HL-60 (cell line): ENCODE measurements around the gene TMEM245.

Experiments used
- DNase-seq, 2 experiments: peaks; one replicate each; pipeline ENCODE4 v3.0.0-alpha.2; 2010 to 2020; ENCODE audit warnings: low read depth in 1 of 2, low spot score in 1 of 2
- H3K27ac ChIP-seq: fragments of 250-450 bp; sonication (Bioruptor Pico); replicated peaks from 2 replicates; pipeline ENCODE4 v1.5.1; 2020; ENCODE audit warnings: mild to moderate bottlenecking, moderate library complexity
- H3K27me3 ChIP-seq: fragments of 250-450 bp; sonication (Bioruptor Pico); 2 replicates; pipeline ENCODE4 v1.5.1; 2021; ENCODE audit warnings: mild to moderate bottlenecking, moderate library complexity; ENCODE audit not compliant: insufficient read depth, poor library complexity, severe bottlenecking
- H3K4me3 ChIP-seq: replicated peaks from 2 replicates; pipeline ENCODE4 v1.5.1; 2011; ENCODE audit warnings: mild to moderate bottlenecking, control low read depth, low read length; ENCODE audit not compliant: insufficient read depth
- GABPA ChIP-seq: IDR thresholded peaks from 2 replicates; pipeline ENCODE4 v1.6.1; 2012; ENCODE audit warnings: low read depth
- POLR2AphosphoS5 ChIP-seq: IDR thresholded peaks from 2 replicates; pipeline ENCODE4 v1.6.1; 2012; ENCODE audit warnings: low read depth
- REST ChIP-seq: IDR thresholded peaks from 2 replicates; pipeline ENCODE4 v1.6.1; 2012; ENCODE audit warnings: low read depth; ENCODE audit not compliant: insufficient replicate concordance
- SPI1 ChIP-seq: IDR thresholded peaks from 2 replicates; pipeline ENCODE4 v1.6.1; 2012; ENCODE audit warnings: low read depth, mild to moderate bottlenecking, borderline replicate concordance
- TF ChIP-seq, protein P1 (sequence below): IDR thresholded peaks from one replicate; pipeline ENCODE4 v1.5.1; 2011; ENCODE audit warnings: low read length, control low read depth, inconsistent platforms; ENCODE audit not compliant: insufficient read depth

The TMEM245 gene

GRCh38 chr9:109107402-109108240 lies 12.1 kb downstream of the TMEM245 start:
- H3K27ac ChIP-seq, result no peak overlapping the region
- H3K27me3 ChIP-seq, result no peaks in the 10 kb centered on the region
- no peak for DNase-seq
- TF ChIP-seq POLR2AphosphoS5, result no peak
- TF ChIP-seq, protein P1, sequence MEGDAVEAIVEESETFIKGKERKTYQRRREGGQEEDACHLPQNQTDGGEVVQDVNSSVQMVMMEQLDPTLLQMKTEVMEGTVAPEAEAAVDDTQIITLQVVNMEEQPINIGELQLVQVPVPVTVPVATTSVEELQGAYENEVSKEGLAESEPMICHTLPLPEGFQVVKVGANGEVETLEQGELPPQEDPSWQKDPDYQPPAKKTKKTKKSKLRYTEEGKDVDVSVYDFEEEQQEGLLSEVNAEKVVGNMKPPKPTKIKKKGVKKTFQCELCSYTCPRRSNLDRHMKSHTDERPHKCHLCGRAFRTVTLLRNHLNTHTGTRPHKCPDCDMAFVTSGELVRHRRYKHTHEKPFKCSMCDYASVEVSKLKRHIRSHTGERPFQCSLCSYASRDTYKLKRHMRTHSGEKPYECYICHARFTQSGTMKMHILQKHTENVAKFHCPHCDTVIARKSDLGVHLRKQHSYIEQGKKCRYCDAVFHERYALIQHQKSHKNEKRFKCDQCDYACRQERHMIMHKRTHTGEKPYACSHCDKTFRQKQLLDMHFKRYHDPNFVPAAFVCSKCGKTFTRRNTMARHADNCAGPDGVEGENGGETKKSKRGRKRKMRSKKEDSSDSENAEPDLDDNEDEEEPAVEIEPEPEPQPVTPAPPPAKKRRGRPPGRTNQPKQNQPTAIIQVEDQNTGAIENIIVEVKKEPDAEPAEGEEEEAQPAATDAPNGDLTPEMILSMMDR, result no peak
- TF ChIP-seq GABPA, result no peak
- TF ChIP-seq SPI1, result no peak
- H3K4me3 ChIP-seq, result no peak overlapping the region

DNA sequence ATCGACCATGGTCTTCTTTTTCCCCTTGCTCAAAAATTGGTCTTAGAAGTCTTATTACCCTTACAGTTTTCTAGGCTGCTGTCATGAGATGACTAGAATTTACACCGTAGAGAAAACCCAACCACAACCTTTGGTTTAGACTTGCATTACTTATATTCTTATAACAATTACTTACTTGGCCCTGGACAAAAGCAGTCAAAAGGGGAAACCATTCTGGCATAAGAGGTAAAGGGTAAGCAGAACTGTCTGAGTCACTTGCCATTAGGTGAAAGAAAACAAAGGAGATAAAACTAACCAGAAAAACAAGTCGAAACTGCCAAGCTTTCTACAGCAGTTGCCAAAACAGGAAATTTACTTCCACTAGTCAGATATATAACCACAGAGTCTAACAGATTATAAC lies 17.9 kb downstream of the TMEM245 start:
- no peak overlapping the region for H3K27ac ChIP-seq
- H3K4me3 ChIP-seq, result no peak overlapping the region
- TF ChIP-seq GABPA (no peak), SPI1 (peak; percentile 9; the same call in 1 of the 2 replicates)
- H3K27me3 ChIP-seq, result no peaks in the 10 kb centered on the region
- DNase-seq, result no peak

- Histone ChIP-seq H3K27ac (no peak overlapping the region), H3K4me3 (no peak overlapping the region), H3K27me3 (no peaks in the 10 kb centered on the region)
- TF ChIP-seq REST (no peak), GABPA (no peak)
- DNase-seq, result no peak
Observed at GRCh38 chr9:109101202-109101595, 18.5 kb downstream of the TMEM245 start.

GRCh38 chr9:109100543-109101201 lies 19.1 kb downstream of the TMEM245 start:
- no peak overlapping the region for H3K27ac ChIP-seq
- H3K4me3 ChIP-seq, result no peak overlapping the region
- H3K27me3 ChIP-seq, result no peaks in the 10 kb centered on the region
- DNase-seq, result no peak
- TF ChIP-seq GABPA (no peak), SPI1 (no peak), POLR2AphosphoS5 (no peak), REST (no peak)
- TF ChIP-seq, protein P1, result no peak
